HG03175 (cell line): Measurements from ENCODE around the gene UBE4A.
A peak's percentile ranks its signal among the peaks of the same experiment; 100 is the strongest.

ENCODE experiments used
- ATAC-seq: cut with Tn5 transposase; IDR thresholded peaks from one replicate; pipeline ENCODE4 v1.9.1; 2021; ENCODE audit warnings: mild to moderate bottlenecking, moderate library complexity; ENCODE audit not compliant: unreplicated experiment

The UBE4A gene

DNA sequence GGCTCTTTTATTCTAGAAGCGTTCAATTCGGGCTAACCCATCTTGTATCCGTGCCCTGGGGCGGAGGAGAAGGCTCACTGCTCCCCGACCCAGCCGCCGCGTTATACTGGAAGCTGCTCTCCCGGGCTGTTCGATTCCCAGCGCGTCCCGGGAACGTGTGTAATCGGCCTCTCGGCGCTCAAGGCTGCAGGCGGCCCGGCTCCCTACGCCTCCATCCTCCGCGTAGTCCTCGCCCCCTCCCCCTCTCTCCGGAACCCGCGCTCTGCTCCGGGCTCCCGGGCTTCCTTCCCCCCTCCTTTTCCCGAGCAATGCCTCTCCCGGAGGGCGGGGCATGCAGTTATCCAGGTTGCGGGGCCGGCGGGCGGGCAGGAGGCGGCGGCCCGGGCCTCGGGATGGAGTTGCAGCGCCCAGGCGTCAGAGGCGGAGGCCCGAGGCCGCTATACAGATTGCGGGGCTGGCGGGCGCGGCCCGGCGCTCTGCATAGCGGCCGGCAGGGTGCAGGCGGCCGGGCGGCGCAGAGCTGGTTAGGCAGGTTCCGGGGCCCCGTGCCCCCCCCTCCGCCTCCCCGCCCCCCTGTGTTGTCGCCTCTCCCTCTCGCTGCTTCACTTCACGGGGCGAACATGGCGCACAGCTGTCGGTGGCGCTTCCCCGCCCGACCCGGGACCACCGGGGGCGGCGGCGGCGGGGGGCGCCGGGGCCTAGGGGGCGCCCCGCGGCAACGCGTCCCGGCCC is 76.7 kb downstream of the UBE4A start, which contains the start of gene KMT2A:
Gene KMT2A (plus strand): TSS at position 600 of the 732 bp plus-strand sequence. CDS start 21 bp downstream, at position 621.
- ATAC-seq: peak; percentile 53

DNA sequence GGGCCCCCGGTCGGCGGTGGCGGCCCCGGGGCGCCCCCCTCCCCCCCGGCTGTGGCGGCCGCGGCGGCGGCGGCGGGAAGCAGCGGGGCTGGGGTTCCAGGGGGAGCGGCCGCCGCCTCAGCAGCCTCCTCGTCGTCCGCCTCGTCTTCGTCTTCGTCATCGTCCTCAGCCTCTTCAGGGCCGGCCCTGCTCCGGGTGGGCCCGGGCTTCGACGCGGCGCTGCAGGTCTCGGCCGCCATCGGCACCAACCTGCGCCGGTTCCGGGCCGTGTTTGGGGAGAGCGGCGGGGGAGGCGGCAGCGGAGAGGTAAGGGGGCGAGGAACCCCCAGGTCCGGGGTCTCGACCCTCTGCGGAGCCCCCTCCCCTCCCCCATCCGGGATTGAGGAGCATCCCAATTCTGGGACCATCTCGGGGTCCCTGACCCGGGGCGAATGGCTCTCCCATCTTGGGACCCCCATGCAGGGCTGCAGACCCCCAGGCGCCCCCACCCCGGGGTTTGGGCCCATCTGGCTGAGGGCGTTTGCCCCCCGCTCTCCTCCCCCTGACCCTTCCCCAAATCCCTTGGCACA is 77.3 kb downstream of the UBE4A start:
- peak; percentile 15 for ATAC-seq

- ATAC-seq: no peak
Observed at GRCh38 chr11:118437208-118438125, 78.1 kb downstream of the UBE4A start.

GRCh38 chr11:118438314-118438931 is 79.0 kb downstream of the UBE4A start:
- ATAC-seq: peak; percentile 27

DNA sequence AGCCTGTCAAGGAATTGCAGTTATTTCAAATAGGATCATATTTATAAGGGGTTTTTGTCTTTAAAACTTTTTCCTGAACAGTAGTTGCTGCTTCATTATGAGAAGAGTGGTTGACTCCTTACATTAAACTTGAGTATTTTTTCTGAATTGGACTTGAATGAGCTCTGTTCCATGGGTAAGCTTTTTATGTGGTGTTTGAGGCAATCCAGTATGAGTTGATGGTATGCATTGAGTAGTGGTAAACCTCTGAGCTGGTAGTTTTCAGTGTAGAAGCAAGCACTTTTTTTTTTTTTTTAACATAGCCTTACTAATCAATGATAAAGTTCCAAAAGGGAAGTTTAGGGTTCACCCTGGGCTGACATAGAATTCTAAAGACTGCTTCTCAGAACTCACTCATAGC is 80.2 kb downstream of the UBE4A start:
- ATAC-seq: no peak

- no peak for ATAC-seq
Observed at GRCh38 chr11:118441770-118442275, 82.4 kb downstream of the UBE4A start.

GRCh38 chr11:118442301-118442700 is 82.9 kb downstream of the UBE4A start:
- no peak for ATAC-seq

DNA sequence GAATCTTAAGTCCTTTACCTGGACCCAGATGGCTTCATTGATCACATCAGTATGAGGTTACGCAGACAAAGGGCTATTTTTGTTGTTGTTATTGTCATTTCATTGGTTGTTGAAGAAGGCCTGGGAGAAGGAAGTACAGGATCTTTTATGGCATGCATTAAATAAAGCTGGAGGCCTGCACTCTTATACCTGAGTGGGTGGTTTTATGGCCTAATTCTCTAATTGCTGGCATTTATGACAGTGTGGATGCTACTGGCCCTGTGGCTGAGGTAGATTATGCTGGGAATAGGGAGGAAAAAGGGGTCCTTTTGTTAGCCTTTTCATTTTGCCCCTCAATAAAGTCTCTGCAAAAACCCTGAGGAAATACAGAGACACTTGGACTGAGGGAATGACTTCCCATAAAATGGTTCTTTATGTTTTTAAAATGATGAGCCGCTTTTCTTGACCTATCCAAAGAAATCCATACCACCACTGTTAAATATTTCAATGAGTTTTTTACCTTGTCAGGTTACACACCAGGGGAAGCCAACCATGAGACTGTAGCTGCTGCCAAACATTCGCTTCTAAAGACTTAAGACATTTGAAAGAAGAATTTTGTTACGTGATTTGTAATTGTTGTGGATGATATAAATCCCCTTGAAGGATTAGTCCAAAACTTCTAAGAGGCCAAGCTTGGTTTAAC is 83.6 kb downstream of the UBE4A start:
- ATAC-seq: no peak

DNA sequence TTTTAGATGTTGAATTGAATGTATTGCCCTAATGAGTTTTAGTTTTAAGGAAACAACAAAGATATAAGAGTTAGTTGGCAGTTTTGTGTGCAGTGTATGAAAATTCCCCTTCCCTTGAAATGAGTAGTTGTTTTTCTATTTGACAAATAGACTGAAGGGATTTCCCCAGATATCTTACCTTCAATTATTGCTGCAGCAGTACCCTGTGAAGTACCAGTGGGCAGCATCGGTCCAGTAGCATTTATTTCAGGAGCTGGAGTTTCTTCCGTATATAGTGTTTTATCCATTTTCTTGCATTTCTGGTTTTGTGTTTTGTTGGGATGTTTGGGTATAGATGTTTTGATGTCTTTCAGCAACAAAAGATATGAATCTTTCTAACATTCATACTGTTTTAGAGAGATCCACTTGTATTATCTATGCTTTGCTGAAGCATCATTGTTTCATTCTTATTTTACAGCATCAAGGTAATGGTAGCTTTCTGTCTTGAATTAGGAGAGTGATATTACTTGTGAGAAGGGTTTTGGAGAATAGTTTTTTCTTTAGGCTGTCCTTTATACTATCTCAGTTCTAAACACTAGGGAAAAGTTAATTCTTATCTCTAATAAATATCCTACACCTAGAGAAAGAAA is 84.3 kb downstream of the UBE4A start:
- ATAC-seq: no peak

DNA sequence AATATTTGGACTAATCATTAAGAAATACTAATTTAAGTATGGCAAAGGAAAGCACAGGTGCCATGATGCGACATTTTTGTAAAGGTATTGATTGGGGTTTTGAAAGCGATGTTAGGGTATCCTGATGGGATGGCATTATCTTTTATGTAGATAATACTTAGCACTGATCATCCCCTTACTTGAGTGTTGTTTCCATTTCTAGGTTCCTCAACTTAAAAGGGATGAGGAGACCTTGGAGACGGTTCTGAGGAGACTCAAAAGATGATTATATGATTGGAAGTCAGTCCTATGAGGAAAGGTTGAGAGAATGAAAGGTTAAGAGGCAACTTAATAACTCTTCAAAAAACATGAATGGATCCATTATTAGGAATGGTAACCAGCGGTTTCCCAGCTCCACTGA is 88.0 kb downstream of the UBE4A start:
- ATAC-seq: no peak

- ATAC-seq: peak; percentile 94
Observed at GRCh38 chr11:118448294-118448693, 88.9 kb downstream of the UBE4A start.
